ENCODE data around the gene CD48.

The CD48 gene, protein sequence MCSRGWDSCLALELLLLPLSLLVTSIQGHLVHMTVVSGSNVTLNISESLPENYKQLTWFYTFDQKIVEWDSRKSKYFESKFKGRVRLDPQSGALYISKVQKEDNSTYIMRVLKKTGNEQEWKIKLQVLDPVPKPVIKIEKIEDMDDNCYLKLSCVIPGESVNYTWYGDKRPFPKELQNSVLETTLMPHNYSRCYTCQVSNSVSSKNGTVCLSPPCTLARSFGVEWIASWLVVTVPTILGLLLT

DNA sequence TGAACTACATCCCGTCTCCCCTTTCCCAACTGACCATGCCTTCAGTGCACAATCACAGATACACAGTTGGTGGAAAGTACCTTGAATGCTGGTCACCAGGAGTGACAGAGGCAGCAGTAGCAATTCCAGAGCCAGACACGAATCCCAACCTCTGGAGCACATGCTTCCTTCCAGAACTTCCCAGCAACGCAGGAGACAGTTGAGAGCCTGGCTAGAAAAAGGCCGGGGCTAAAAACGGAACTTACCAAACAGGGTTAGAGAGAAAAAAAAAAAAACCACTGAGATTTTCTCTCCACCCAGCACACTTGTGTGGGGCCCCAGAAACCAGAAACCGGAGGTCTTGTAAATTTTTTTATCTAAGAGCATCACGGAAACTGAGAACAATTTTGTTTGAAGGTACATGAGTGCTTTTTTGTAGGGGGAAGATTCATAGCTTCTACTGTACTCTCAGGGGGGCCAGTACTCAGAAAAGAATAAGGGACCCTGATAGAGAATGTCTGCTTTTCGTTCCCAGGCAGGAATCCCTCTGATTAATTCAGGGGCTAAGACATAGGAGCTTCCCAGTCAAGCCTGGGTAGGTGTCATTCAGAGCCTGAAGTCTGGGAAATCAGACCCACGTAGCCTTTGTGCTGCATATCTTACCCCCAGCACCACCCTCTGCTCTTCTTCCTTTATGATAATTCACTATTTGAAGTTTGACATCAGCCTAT, at the start of gene CD48:
TSS of gene CD48 (minus strand) at position 221 of the 710 bp plus-strand sequence. CDS start at position 162, 59 bp downstream.
- no peak for DNase-seq

DNA sequence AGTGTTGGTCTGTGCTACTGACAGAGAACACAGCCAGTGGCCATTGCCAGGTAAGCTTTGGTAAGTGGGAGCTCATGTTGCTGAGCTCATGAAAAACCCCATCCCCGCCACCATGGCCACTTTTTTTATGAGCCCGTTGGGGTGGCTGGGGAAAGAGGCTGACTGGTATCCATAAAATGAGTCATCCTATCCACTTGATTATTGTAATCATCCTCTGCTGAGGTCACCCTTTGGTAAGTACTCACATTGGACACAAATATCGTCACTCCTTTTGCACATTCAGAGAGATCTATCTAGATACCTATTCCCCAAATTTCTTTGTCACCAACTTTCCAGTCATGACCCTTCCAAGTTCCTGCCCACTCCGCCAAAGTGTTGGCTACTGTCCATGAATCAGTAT, 49.4 kb upstream of the CD48 start:
- DNase-seq = no peak

DNA sequence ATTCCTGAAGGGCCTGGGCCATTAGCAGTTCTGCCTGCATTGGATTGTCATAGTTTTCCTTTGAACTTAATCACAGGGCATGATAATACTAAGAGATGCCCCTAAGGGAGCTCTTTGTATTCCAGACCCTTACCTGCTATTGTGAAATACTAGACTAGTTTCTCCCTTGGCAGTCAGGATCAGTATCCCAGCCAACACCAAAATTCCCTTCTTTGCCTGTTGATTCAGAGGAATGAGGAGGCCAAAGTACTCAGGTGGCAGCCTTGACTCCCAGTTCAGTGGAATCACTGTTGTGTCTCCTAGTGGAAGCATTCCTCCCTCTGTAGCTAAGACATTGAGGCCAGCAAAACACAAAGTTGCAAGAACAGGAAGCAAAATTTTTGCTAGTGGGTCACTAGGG, 48.1 kb upstream of the CD48 start:
- no peak for DNase-seq

DNA sequence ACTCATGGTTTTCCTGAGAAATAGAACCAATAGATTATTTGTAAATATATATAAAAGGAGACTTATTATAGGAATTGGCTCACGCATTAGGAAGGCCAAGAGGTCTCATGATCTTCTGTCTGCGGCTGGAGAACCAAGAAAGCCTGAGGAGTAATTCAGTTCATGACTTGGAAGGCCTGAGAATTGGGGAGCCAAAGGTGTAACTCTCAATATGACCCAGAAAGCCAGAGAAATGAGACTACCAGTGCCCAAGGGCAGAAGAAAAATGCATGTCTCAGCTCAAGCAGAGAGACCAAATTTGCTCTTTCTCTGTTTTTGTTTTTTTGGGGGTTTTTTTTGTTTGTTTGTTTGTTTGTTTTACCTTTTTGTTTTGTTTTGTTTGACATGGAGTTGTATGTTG, 46.9 kb upstream of the CD48 start:
- DNase-seq = no peak

DNA sequence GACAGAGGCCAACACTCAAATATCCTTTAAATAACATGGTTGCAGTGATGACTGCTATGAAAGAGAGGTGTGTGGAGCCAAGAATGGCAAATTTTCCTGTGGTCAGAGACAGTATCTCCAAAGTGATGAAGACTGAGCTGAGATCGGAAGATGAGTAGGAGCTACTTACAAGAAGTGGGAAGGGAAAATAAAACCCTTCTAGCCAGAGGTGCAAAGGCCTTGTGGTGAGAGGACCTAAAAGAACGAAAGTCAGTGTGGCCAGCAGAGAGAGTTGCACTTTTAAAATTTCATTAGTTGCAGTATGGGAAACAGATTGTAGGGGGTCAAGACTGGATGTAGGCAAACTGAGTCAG, 45.2 kb upstream of the CD48 start:
- no peak for DNase-seq

DNA sequence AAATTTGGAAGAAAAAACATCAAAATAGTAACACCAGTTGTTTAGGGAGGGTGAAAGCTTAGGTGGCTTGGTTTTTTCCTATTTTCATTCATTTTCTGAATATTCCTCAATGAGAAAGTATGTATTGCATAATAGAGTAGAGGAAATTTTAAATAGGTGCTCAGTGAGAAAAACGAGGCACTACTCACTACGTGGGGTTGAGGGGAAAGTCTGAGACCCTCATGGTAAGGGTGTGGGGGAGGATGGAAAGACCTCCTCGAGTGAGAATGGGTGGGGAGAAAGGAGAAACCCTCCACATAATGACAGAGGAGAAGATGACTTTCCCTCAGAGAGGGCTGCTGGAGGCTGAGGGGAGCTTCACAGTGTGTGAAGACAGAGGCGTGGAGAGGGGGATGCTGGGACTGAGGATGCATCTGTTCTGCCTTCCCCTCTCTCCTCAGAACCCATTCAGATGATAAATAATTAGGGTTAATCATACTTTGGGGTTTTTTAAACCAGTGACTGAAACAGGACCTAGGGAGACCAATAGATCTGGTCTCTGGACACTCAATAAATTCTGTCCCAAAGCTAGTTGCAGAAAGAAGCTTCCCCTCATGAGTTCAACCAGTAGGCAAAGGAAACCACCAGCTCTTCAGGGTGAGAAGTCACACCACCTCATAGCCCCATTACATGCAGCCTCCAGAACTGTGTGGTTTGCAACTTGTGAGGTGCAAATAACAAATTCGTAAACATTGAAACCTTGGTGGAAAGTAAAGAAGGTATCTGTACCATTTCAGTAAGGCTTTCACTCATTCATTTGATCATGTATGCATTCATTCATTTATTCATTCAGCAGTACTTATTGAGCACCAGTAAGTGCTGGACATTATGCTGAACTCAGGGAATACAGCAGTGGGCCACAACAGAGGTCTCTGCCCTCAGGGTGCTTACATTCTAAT, 44.6 kb upstream of the CD48 start:
- DNase-seq = no peak

DNA sequence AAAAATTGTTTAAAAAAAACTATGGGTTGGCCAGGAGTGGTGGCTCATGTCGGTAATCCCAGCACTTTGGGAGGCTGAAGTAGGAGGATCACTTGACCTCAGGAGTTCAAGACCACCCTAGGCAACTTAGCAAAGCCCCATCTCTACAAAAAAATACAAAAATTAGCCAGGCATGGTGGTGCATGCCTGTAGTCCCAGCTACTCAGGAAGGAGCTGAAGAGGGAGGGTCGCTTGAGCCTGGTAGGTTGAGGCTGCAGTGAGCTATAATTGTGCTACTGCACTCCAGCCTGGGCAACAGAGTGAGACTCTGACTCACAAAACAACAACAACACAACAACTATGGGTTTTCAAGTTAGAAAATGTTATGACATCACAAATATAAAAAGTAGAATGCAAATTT, 43.8 kb upstream of the CD48 start:
- no peak for DNase-seq

DNA sequence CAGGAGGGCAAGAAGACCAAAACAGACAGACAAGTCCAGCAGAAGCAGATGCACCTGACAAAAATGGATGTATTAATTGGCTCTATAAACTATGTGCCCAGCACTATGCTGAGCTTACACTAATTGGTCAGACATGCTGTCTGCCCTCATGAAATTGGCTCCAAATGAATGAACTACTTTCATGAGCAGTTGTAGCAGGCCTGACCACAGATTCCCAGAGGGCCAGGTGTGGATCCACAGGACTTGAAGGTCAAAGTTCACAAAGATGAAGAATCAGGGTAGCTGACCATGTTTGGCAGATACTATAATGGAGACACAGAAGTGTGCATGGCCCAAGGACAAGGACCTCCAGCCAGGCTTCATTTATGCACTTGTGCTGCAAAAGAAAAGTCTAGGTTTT, 42.0 kb upstream of the CD48 start:
- DNase-seq = no peak

DNA sequence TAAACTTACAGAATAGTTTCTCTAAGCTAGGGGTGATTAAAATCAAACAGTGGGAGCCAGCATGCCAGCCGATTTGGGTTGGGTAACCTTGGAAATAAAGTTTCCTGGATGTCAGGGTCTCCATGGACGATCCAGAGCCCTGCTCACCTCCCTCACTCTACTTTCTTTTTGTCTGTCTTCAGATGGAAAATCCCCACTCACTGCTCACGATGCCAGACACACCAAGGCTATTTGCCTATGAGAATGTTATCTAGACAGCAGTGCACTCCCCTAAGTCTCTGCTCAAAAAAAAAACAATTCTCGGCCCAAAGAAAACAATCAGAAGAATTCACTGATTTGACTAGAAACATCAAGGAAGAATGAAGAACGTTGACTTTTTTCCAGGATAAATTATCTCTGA, 41.3 kb upstream of the CD48 start:
- no peak for DNase-seq

DNA sequence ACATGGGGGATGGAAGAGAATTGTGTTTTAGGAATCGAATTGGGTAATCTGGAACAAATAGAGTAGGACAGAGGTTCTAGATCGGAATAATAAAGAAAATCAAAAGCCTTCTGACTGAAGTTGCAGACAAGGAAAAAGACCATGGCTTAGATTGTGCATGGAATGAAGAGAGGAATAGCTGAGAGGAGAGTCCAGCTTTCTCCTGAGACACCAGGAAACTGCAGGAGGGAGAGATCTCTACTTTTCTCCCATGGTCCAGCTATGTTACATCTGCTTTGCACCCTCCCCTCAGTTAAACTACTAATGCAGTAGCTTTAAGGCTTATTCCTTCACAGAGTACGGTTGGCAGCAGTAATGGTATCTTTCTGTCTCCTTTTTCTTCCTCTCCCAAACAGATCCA, 40.8 kb upstream of the CD48 start:
- DNase-seq = no peak

DNA sequence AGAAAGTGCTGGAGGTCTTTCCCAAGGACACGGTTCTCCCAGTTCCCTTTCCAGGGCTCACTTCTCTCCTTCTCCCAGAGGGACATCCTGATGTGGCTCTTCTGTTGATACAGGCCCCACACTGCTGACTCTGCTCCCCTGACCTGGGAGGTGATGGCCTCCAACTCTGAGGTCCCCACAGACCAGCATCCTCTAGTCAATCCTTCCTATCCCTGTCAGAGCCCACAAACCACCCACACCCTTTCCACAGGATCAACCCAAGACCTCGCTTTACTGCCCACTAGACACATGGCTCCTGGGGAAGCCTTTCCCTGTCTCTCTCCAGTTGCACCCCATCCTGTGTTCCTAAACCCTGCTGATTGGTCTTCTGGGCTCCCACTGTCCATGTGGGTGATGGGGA, 39.0 kb upstream of the CD48 start:
- DNase-seq = no peak

DNA sequence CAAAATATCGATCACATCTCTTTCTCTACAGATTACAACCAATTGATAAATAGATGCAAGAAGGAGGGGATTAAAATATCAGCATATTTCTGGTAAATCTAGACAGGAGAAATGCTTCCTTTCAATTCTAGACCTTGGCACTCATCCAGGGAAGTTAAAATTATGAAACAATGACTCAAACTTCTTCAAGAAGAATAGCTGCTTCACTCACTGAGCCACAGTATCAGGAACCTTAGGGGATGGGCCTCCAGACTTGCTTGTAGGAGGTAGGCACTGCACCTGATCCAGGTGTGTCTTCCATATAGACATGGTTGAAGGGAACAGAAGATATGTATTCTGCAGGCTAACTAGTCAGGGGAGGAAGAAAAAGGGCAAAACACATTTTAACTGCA, 37.3 kb upstream of the CD48 start:
- DNase-seq = no peak

DNA sequence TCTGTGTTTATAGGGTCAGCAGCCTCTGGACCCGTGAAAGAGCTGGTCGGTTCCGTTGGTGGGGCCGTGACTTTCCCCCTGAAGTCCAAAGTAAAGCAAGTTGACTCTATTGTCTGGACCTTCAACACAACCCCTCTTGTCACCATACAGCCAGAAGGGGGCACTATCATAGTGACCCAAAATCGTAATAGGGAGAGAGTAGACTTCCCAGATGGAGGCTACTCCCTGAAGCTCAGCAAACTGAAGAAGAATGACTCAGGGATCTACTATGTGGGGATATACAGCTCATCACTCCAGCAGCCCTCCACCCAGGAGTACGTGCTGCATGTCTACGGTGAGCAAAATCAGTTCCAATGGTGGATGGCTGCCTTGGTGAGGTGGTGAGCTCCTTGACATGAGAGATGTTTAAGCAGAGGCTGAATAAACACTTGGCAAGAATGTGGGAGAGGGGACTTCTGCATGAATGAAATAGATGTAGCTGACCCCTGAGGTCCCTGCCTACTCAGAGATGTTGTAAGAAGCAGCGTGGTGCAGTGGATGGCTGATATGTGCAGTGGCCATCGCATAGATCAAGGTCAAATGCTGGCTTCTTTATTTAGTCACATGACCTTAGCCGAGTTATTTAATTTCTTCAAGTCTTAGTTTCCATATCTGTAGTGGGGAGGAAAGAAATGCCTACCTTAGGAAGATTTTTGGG, 36.7 kb upstream of the CD48 start:
- DNase-seq = no peak

DNA sequence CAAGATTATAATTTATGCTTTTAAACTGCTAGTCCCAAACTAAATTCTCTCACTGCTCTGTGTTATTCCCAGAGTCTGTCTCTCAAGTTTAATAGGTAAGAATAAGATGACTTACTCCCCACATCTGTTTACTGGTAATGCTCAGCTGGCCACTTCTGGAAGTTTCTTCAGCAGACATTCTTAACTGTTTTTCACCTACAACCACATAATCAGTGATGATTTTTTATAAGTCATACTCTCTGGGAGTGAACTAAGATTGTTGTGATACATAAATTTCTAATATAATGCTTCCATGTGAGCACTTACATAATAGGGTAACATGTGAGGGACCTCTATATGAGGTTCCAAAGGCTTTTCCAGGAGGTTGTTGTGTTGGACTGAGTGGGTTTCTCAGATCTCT, 36.1 kb upstream of the CD48 start:
- DNase-seq = no peak

DNA sequence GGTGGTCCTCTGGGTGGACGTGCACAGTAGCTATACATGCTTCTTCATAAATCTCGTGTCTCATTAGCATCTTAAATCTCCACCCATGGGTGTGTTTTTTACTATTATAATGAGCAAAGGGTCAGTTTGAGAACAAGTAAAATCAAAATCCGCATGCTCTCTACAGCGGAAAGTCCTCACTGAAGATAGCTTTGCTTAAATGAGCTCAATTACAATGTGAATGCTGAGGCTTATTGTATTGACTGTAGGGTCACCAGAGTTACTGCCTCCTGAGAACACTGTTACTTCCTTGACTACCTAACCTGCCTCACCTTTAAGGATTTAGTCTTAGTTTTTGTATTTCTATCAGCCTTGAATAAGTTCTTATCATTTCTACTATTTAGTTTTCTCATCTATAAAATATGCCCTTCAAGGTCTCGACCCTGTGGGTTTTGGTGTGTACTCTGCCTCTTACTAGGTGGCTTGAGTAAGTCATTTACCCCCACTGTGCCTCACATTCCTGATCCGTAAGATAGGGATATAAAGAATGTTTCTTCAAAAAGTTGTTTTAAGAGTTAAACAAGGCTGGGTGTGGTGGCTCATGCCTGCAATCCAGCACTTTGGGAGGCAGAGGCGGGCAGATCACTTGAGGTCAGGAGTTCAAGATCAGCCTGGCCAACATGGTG, 35.3 kb upstream of the CD48 start:
- no peak for DNase-seq

DNA sequence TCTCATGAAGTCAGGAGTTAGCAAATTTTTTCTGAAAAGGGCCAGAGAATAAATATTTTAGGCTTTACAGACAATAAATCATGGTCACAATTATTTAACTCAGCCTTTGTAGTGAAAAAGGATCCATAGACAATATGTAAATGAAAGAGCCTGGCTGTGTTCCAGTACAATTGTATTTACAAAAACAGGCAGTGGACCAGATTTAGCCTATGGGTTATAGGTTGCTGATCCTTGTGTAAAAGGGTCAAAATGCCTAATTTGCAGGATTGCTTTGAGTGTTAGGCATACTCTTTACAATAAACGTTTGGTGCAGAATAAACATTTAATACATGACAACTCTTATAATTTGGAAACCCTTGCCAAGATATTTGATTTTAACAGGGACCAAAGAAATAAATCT, 33.9 kb upstream of the CD48 start:
- DNase-seq = no peak

DNA sequence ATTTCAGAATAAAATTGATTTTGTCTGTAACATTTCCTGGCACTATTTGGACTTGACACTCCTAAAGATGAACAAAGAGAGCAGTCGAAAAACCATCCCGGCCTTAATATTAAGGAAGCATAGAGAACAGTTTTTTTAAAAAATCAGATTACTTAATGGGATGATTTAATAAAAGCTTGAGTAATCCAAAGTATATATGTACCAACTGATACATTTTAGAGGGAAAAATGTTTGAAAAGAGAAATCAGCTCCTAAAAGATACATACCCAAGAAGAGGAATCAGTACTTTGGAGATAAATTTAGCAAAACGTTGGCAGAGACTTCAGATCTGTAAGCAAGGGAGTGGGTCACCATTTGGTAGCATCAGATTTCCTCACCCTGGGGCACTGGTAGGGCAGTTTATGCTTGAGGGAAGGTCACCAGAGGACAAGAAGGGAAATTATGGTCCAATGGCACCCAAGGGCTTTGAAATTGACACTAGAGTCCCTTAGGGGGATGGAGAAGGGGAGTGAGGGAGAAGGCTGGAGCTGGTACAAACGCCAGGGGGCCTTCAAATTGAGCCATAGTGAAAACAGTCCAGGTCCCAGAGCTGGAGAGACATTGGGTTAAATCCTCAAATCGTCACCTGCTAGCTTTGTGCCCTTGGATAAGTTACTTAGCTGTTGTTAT, 33.4 kb upstream of the CD48 start:
- no peak for DNase-seq

DNA sequence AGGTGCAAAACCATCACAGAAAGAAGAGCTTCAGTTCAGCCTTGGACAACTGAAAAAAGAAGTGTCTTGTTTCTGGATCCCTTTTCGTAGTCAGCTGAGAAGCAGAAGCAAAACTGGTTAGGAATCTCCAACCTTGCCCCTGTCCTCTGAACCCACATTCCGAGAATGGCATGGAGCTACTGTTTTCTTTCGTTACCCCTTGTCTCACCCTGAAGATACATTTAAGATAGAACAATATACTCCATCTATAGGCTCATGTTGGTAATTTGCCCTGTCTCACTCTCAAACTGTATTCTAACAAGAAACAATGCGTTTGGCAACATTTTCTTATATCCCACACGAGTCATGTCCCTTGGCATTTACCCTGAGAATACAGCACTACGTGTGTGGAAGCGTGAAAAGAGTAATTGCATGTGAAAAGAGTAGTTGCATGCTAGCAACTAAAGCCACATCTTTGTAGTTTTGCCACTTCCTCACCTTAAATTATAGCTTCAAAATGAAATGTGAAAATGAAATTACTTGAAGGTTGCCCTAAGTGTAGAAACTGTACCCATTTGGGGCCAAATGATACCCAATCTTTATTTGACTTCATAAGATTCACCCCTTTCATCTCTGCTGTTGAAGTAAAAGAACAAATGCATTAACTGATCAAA, 32.7 kb upstream of the CD48 start:
- no peak for DNase-seq

DNA sequence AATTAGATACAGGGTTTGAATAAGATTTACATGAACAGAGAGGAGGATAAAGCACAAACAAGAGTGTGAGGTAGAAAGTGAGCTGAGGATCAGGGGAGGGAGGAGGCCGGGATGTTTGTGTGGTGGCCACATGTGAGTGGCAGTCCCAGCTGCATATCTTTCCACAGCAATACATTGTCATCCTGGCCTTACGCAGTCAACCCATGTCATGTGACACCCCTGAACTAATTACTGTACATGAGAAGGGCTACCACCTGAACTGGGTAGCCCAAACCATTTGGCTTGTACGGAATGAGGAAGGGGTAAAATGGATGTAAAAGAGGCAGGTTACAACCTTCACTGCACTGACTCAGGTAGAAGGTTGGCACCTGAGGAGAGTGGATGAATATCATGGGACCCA, 31.6 kb upstream of the CD48 start:
- DNase-seq = no peak

DNA sequence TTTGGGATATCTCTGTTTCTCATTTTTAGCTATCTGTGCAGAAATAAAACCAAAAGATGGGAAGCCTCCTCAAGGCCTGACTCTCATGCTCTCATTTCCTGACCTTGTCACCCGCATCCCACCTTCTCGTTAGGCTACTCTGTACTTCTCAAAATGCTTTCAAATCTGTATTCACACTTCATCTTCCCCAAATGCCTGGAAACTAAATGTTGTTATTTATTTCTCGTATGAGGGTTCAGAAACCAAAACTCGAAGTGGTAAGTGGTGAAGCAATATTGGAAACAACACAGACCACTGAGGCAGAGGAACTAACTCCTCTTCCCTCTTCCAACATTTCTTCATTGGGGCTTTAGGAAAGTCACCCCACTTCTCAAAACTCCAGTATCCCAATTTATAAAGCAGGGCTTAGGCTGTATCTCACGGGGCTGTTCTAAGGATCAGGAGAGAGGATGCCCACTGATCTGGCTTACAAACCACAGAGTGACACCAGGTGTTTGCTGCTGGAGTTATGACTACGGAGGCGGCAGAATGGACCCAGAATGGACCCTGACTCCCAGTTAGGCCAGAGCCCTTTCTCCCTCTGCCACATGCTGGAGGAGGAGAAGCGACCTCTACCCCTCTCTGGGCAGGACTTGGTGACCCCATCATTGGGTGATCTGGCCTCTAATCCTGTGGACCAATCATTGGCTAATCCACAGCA, 31.0 kb upstream of the CD48 start:
- DNase-seq = no peak

Data from activated naive CD4-positive, alpha-beta T cell (primary cell).